ENCODE data around the gene HGF. TPM values are rescaled to one million over a fixed set of nuclear protein-coding genes. Genes with fewer than 3 reads are reported as not detected.

HGF gene
- total and polyA plus RNA-seq, 10 of the 15 experiments (the other 5 are each of a cell fraction or from before 2014, with no cell fraction given), result 0.10 to 1.7 (median 0.99) TPM

DNA sequence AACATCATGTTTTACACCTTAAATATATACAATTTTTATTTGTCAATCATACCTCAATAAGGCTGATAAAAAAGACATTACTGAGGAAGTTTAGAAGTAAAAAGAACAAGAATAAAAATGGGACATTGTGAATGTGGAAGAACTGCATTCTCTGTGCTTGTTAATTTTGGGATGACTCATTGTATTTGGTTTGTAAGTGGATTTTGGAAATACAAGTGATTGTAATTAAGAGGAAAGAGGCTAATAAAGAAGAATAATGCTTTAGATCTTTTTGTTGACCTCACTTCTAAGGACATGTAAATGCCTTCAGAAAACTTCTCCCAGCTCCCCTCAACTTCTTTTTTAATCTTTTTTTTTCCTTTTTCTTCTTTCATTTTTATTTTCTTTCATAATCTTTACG, 76.0 kb downstream of the HGF start:
- RAD21 ChIA-PET (ENCODE audit: unreplicated experiment), result interaction anchor here (1.0 to 3.0 kb wide), 8 partner anchors 9 to 193 kb away, joined by 3 to 19 read pairs (median 4); partner anchors contain the start of gene HGF
- SMC1A ChIA-PET (ENCODE audit: uncharacterized antibody, unreplicated experiment), result interaction anchor here (1.2 to 5.7 kb wide), 7 partner anchors 8 to 192 kb away, joined by 3 to 30 read pairs (median 9); no protein-coding TSS in a partner anchor
- H3K27me3 ChIP-seq (replicated peaks in 1 of 2; ENCODE audit: control insufficient read depth in 2 of 2, insufficient read depth in 2 of 2, low read length in 1 of 2), result no peaks in the 10 kb centered on the region
- H3K9me3 ChIP-seq (replicated peaks; ENCODE audit: control insufficient read depth, insufficient read depth, low read length), result no peaks in the 10 kb centered on the region
- no peaks in the 10 kb centered on the region for H3K79me2 ChIP-seq (ENCODE audit: control insufficient read depth, insufficient read depth, low read length)
- no peaks in the 10 kb centered on the region for H4K20me1 ChIP-seq (ENCODE audit: control insufficient read depth, insufficient read depth)
- FAIRE-seq (no peak), ATAC-seq (no peak), DNase-seq (ENCODE audit: low read depth, low spot score) (no peak)
- CTCF ChIA-PET, result interaction anchor here (0.7 to 1.7 kb wide), 3 partner anchors 10 to 144 kb away, joined by 3 to 4 read pairs (median 3); no protein-coding TSS in a partner anchor
- H3K9ac ChIP-seq (ENCODE audit: control insufficient read depth, insufficient read depth, low read length), result no peak overlapping the region
- H3K4me2 ChIP-seq (ENCODE audit: control insufficient read depth, insufficient read depth), result no peak overlapping the region
- 31% methylated on average over 1 of the region's 1 CpG for WGBS (ENCODE audit: insufficient coverage, insufficient replicate concordance, low lambda C conversion rate, missing lambda C conversion rate)
- H3K4me3 ChIP-seq, result no peak overlapping the region
- in situ Hi-C loops (cut with MboI) (no loop called here), intact Hi-C loops (cut with micrococcal nuclease; ENCODE audit: unreplicated experiment) (no loop called here)
- POLR2A ChIA-PET, result interaction anchor here (1.2 to 1.4 kb wide), 2 partner anchors 9 to 25 kb away, joined by 3 to 6 read pairs; no protein-coding TSS in a partner anchor
- BruUV-seq (replicated peaks), result no TSS peak
- H3K27ac ChIP-seq (ENCODE audit: control insufficient read depth, insufficient read depth), result no peak overlapping the region
- no peaks in the 10 kb centered on the region for H3K36me3 ChIP-seq (ENCODE audit: control insufficient read depth in 2 of 2, insufficient read depth in 2 of 2, low read length in 1 of 2)
- no peak overlapping the region for H2AFZ ChIP-seq (ENCODE audit: control insufficient read depth, low read depth, low read length)
- no peaks in the 10 kb centered on the region for H3K4me1 ChIP-seq (ENCODE audit: control insufficient read depth, insufficient read depth, low read length)
- TF ChIP-seq TCF12 (IDR thresholded peaks at IDR 0.05; ENCODE audit: low read depth, low read length), result no peak
- TF ChIP-seq FOXK2 (IDR thresholded peaks at IDR 0.05), result no peak
- TF ChIP-seq, protein P1, sequence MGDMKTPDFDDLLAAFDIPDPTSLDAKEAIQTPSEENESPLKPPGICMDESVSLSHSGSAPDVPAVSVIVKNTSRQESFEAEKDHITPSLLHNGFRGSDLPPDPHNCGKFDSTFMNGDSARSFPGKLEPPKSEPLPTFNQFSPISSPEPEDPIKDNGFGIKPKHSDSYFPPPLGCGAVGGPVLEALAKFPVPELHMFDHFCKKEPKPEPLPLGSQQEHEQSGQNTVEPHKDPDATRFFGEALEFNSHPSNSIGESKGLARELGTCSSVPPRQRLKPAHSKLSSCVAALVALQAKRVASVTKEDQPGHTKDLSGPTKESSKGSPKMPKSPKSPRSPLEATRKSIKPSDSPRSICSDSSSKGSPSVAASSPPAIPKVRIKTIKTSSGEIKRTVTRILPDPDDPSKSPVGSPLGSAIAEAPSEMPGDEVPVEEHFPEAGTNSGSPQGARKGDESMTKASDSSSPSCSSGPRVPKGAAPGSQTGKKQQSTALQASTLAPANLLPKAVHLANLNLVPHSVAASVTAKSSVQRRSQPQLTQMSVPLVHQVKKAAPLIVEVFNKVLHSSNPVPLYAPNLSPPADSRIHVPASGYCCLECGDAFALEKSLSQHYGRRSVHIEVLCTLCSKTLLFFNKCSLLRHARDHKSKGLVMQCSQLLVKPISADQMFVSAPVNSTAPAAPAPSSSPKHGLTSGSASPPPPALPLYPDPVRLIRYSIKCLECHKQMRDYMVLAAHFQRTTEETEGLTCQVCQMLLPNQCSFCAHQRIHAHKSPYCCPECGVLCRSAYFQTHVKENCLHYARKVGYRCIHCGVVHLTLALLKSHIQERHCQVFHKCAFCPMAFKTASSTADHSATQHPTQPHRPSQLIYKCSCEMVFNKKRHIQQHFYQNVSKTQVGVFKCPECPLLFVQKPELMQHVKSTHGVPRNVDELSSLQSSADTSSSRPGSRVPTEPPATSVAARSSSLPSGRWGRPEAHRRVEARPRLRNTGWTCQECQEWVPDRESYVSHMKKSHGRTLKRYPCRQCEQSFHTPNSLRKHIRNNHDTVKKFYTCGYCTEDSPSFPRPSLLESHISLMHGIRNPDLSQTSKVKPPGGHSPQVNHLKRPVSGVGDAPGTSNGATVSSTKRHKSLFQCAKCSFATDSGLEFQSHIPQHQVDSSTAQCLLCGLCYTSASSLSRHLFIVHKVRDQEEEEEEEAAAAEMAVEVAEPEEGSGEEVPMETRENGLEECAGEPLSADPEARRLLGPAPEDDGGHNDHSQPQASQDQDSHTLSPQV (IDR thresholded peaks at IDR 0.05), result no peak
- TF ChIP-seq POU2F2 (IDR thresholded peaks at IDR 0.05; ENCODE audit: borderline replicate concordance, low read depth, low read length), result no peak
- no peak for TF ChIP-seq TCF3 (IDR thresholded peaks at IDR 0.05; ENCODE audit: borderline replicate concordance, insufficient read depth, low read depth, low read length)
- TF ChIP-seq, protein P2, sequence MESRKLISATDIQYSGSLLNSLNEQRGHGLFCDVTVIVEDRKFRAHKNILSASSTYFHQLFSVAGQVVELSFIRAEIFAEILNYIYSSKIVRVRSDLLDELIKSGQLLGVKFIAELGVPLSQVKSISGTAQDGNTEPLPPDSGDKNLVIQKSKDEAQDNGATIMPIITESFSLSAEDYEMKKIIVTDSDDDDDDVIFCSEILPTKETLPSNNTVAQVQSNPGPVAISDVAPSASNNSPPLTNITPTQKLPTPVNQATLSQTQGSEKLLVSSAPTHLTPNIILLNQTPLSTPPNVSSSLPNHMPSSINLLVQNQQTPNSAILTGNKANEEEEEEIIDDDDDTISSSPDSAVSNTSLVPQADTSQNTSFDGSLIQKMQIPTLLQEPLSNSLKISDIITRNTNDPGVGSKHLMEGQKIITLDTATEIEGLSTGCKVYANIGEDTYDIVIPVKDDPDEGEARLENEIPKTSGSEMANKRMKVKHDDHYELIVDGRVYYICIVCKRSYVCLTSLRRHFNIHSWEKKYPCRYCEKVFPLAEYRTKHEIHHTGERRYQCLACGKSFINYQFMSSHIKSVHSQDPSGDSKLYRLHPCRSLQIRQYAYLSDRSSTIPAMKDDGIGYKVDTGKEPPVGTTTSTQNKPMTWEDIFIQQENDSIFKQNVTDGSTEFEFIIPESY (IDR thresholded peaks at IDR 0.05), result no peak
- TF ChIP-seq DPF2 (IDR thresholded peaks at IDR 0.05), result no peak
- TF ChIP-seq SMAD1 (IDR thresholded peaks at IDR 0.05; ENCODE audit: low read depth, partially characterized antibody), result no peak
- TF ChIP-seq SUZ12 (IDR thresholded peaks at IDR 0.05; ENCODE audit: unreplicated experiment), result no peak
- TF ChIP-seq WRNIP1 (IDR thresholded peaks at IDR 0.05; ENCODE audit: borderline replicate concordance, low read depth, low read length), result no peak
- no peak for TF ChIP-seq SIX5 (IDR thresholded peaks at IDR 0.05; ENCODE audit: low read depth, low read length, severe bottlenecking)

Data from GM12878 (cell line).